GM18861 (cell line): ENCODE measurements around the gene SYCE3.
A peak's percentile ranks its signal among the peaks of the same experiment; 100 is the strongest.

Source experiments
- ATAC-seq: cut with Tn5 transposase; IDR thresholded peaks from one replicate; pipeline ENCODE4 v1.9.1; 2021; ENCODE audit not compliant: unreplicated experiment

Gene SYCE3

GRCh38 chr22:50600967-50601668 is 38.4 kb upstream of the SYCE3 start:
- ATAC-seq, result no peak

- ATAC-seq, result no peak
Observed at GRCh38 chr22:50600538-50600937, 37.8 kb upstream of the SYCE3 start, which contains the start of gene MAPK8IP2. Gene MAPK8IP2, plus strand, starts transcription at chr22:50600793. Its CDS starts 26 bp downstream, at chr22:50600819.

DNA sequence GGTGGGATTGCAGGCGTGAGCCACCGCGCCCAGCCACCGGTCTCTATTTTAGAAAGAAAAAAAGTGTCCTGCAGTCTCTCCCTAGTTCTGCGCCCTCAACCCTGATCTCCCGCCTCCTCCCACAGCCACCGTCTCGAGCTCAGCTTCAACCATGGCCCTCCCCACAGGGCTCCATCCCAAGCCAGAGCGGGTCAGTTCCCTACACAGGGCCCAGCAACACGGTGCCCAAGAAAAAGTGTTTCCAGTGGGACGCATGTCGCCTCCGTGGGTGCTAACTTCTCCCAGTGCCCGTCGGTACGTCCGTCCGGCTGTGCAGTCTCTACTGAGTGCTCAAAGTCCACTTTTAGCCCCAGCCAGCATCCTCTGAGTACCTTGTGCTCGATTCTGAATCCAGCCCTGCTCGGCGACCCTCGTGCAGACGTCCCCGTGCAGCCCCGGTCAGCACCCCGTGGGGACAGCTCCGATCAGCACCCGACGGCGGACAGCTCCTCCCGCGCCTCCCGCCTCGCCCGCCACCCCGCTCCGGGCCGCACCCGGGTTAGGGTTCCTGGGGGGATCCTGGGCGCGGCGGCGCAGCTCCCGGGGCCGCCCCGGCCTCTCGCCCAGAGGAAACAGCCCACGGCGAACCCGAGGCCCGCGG is 37.2 kb upstream of the SYCE3 start:
- no peak for ATAC-seq

DNA sequence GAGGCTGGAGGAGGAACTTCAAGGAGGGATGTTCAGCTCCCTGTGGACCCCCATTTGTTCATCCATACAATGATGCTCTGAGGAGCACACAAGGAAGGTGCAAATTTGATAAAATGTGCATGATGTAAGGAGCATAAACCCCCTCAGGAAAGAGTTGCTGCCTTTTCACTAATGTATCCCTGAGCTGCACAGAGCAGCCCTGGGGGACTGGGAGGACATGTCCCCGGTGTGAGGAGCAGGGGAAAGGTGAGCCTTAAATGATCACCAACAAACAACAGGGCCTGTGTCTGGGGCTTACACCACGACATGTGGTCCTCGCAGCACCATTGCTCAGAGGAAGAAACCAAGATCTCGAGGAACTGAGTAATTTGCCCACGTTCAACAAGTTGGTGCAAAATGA is 34.4 kb upstream of the SYCE3 start:
- no peak for ATAC-seq

DNA sequence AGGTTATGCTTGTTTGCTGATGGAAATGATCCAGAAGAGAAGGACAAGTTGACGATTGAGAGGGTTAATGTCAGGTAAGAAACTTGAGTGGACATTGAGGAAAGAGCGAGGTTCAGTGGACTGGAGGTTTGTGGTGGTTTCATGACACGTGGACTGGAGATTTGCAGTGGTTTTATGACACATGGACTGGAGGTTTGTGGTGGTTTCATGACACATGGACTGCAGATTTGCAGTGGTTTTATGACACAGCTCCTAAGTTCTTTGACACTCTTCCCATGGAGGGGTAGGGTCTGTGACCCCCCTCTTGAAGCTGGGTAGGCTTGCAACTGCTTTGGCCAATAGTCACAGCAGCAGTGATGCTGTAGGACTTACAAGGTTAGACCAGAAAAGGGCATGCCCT is 32.5 kb upstream of the SYCE3 start:
- no peak for ATAC-seq

- no peak for ATAC-seq
Observed at GRCh38 chr22:50587407-50587806, 24.7 kb upstream of the SYCE3 start.

GRCh38 chr22:50586416-50586815 is 23.7 kb upstream of the SYCE3 start:
- no peak for ATAC-seq

DNA sequence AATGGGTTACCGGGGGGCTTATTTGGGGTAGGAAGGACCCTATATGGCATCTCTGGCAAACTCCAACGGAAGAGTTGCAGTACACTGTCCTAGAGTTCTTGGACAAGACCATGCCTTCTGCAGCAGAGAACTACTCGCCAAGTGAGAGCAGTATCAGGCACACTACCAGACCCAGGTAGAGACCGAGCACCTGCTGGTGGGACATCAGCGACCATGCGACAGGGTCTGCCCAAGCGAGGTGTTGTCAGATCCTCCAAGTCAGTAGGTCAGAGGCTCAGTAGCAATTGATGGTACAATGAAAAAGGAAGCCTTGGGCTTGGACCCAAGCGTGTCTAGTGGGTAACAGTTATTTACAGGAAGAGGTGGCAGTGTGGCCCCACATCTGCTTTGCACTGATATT is 23.1 kb upstream of the SYCE3 start:
- ATAC-seq, result no peak

GRCh38 chr22:50585238-50585637 is 22.5 kb upstream of the SYCE3 start:
- ATAC-seq, result no peak

DNA sequence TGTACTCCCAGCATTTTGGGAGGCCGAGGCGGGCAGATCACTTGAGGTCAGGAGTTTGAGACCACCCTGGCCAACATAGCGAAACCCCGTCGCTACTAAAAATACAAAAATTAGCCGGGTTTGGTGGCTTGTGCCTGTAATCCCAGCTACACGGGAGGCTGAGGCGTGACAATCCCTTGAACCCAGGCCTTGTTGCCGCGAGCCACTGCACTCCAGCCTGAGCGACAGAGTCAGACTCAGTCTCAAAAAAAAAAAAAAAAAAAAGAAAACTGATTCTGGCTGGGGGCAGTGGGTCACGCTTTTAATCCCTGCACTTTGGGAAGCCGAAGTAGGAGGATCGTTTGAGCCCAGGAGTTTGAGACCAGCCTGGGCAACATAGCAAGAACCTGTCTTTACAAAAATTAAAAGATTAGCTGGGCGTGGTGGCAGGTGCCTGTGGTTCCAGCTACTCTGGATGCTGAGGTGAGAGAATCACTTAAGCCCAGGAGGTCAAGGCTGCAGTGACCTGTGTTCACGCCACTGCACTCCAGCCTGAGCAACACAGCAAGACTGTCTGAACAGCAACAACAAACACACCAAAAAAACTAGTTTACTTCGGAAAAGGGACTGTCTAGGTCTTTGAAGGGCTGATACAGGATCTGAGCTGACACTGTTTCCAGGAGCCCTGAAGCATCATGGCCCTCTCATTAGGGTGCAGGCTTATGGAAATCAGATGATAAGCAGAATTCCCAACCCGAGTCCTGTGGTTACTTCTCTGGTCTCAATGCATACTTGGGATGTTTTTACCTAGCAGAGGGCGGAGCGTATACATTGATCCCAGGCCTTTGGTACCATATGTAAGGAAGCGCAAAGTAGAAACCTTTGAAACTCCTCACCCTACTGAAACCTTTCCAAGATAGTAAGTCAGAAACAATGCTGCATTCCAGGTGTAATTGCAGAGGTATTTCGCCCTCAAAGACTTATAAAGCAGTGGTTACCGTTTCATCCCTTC is 21.7 kb upstream of the SYCE3 start:
- no peak for ATAC-seq

DNA sequence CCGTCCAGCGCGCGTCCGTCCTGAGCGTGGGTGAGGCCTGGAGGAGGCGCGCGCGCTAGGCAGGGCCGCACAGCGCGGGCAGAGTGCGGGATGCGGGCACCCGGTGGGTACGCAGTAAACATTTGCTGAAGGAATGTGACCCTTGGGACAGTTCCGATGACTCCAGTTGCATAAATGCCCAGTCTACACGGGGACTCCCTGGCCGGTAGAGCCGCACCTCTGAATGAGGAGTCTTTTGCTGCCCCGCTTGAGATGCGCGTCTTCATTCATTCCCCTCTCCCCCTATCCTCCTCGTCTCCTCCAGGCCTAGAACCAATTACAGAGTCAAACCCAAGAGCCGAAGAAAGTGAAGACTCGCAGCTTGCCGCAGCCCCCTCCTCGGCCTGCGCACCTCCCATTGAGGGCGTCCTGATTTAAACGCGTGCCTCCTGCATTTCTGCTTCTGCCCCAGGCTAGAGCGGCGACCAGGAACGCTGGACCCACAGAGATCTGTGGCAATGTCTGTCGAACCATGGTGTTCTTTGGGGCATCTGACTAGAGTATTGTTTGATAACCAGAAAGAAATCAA is 20.7 kb upstream of the SYCE3 start:
- ATAC-seq, result peak; percentile 27

DNA sequence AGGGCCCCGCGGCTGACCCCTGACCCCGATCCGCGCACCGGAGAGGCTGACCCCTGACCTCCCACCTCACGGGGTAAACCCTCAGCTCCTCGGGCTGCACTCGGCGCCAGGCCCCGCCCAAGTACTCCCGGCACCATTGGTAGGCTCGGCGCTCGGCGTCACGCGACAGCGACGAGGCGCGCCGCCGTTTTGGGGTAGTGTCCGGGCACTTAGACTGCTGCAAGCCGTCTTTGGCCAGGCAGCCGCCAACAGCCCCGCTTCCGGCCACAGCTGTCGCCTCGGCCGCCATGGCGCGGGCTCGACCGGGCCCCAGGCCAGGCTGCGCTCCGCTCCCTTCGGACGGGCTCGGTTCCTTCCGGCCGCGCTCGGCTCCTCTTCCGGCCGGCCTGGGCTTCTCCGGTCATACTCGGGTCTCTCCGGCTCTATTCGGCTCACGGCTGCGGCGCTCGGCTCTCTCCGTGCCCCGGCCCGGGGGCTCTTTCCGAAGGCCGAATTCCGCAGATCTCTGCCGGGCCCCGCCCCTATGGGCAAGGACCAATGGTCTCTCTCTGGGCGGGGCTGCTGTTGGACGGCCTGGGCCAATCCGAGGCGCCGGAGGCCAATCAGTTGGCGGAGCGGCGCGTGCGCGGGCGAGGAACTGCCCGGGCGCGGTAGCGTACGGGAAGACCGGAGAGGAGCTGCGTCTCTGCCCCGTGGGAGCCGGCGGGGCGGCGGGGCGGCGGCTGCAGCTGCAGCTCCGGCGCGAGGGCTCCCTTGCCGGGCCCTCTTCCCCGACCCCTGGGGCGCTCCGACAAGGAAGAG is 20.0 kb upstream of the SYCE3 start, which contains the start of gene CHKB:
Gene CHKB, minus strand, starts transcription at position 357 of the 801 bp plus-strand sequence. Its CDS starts 68 bp downstream, at position 289.
- ATAC-seq, result peak; percentile 86

DNA sequence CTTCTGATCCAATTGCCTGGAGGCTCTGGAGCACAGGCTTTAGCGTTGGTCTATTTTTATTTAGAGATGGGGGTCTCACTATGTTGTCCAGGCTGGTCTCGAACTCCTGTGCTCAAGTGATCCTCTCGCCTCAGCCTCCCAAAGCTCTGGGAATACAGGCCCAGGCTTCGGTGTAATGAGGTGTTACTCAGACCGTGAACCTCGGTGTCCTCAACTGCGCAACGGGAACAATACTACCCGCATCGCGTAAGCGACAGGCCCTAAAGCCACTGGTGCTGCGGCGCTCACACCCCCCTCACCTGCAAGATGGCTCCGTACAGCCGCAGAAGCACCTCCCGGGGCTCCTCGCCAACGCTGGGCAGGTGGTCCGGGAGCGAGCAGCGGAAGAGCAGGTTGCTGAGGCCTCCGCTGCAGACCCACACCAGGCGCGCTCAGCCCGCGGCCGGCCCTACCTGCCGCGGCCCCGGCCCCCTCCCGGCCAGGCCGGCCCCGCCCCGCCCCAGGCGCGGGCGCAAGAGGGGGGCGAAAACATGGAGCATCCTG is 19.3 kb upstream of the SYCE3 start:
- no peak for ATAC-seq

DNA sequence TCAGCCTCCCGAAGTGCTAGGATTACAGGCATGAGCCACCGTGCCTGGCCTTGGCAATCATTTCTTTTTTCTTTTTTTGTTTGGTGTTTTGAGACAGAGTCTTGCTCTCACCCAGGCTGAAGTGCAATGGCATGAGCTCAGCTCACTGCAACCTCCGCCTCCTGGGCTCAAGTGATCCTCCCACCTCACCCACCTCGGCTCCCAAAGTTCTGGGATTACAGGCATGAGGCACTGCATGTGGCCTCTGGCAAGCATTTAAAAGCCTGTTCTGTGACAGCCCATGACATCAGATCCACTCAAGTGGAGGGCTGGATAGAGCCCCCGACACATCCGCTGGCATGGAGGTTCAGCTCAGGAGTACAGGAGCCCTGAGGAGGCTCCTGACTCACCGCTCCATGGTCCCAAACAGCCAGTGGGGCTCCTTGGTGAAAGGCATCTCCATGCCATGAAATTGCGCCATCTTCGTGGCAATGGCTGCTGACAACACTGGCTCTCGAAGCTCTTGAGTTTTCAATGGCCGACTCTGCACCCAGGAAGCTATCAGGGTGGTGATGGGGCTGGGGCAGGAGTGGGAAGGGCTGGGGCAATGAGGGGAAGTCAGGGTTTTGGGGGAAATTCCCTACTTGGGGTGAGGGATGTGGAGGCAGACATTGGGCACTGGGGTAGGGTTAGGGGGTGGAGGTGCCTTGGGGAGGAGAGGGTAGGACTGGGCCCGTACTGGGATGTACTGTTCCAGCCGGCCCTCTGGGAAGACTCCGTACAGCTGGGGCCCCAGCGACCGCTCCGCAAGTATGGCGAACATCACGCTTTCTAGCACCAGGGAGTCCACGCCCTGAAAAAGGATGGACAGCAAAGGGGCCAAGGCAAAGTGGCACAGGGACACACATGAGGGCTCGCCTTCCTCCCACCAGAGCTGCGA is 18.6 kb upstream of the SYCE3 start:
- no peak for ATAC-seq

DNA sequence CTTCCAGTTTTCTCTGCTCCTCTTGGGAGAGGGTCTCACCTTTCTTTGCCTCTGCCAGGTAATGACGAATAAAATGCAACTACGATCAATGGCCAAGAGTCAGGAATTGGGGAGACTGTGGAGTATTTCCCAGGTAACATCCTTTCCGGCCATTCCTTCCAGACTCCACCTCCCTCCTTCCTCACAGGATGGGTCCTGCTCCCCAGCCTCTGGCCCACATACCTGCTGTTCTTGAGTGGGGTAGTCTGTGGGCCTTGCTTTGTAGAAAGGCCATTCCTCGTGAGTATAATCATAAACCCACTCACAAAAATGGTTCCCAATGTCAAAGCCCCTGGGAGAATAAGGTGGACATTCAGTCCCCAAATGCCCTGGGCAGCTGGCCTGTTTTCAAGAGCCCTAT is 17.0 kb upstream of the SYCE3 start:
- ATAC-seq, result no peak

DNA sequence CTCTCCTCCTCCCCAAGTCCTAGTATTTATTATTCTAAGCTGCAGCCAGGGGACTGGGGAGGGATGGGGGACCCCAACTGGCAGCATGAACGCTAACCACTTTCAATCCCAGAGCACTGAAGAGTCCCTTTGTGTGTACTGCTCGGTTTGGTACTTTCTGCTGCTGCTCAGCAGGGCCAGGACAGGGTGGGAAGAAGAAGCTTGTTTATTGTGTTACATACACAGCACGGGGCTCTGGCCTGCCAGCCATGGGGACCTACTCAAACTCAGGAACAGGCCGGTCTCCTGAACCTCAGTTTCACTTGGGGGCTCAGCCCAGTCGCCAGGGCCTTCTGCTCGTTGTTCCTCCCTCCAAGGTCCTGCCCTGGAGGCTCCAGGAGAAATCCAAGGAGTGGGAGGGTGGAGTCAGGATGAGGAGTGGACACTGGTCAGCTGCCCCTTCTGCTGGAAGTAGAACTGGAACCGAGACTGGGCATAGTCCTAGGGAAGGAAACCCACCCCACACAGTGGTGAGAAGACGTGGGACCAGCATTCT is 16.1 kb upstream of the SYCE3 start:
- ATAC-seq, result no peak

DNA sequence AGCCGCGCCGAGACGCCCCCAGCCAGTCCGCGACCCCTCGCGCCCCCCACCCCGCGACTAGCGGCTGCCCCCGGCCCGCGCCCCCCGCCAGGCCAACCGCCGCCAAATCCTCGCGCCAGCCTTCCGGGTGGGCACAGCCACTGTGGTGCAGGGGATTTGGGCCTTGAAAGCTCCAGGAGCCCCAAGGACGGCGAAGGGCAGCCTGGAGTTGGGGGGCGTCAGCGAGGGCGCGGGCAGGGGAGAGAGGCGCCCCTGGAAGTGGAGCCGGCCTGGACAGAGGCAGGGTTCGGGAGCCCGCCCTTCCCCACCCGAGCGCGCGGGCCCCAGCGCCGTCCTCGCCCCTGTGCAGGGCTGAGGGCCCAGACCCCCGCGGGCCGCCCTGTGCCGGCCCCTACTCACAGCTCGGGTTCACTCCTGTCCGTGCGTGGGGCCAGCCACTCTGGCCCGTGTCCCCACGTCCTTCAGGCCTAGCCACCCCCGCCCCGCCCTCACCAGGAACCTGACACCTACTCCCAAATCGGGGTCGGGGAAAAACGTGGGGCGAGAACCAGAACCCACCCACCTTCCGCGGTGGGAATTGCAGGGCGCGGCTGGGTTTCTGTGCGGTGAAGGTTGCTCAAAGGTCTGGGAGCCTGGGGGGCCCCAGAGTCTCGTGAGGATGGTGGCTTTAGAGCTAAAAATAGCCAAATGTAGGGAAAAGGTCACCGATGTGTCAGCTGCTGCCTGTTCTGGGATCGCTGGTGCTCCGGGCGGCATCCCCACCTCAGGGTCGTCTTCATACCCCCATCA is 15.5 kb upstream of the SYCE3 start, which contains the start of gene CPT1B:
Gene CPT1B, minus strand, starts transcription at position 441 of the 789 bp plus-strand sequence. CDS start 512 bp downstream, outside the sequence.
- no peak for ATAC-seq

GRCh38 chr22:50577697-50577986 is 14.9 kb upstream of the SYCE3 start:
- ATAC-seq, result no peak
